ENCODE measurements around the gene LY6G5B. TPM values are rescaled to one million over a fixed set of nuclear protein-coding genes. Genes with fewer than 3 reads are reported as not detected.

Gene LY6G5B
- total RNA-seq, 6 experiments from 2014 or later: 4.6 to 6.0 (median 5.3) TPM

DNA sequence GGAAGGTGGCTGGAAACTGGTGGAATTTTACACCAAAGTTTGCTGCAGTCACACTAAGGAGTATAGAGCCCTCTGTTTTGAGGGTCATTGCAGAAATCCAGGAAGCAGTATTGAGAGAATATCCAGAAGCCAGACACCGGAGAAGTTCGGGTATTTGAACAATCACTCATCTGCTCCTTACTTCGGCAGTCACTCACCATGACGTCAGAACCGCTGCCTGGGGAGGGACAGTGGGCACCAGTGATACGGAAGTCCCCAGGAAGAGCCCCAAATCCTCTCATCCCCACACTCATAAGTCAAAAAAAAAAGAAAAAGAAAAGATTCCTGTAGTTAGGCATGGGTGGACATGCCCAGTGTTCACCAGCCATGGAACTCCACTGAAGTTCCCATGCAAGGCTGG is 7.1 kb downstream of the LY6G5B start:
- Mint-ChIP-seq H3K4me3 (no peak overlapping the region), H3K4me1 (ENCODE audit: low read depth) (peaks cover 17% of the 10 kb centered on the region), H3K9me3 (no peaks in the 10 kb centered on the region), H3K27ac (no peak overlapping the region), H3K27me3 (ENCODE audit: insufficient read depth) (peaks cover 5% of the 10 kb centered on the region), H3K36me3 (ENCODE audit: low read depth) (peaks cover 16% of the 10 kb centered on the region)
- DNase-seq: no peak
- TF ChIP-seq, protein P1, sequence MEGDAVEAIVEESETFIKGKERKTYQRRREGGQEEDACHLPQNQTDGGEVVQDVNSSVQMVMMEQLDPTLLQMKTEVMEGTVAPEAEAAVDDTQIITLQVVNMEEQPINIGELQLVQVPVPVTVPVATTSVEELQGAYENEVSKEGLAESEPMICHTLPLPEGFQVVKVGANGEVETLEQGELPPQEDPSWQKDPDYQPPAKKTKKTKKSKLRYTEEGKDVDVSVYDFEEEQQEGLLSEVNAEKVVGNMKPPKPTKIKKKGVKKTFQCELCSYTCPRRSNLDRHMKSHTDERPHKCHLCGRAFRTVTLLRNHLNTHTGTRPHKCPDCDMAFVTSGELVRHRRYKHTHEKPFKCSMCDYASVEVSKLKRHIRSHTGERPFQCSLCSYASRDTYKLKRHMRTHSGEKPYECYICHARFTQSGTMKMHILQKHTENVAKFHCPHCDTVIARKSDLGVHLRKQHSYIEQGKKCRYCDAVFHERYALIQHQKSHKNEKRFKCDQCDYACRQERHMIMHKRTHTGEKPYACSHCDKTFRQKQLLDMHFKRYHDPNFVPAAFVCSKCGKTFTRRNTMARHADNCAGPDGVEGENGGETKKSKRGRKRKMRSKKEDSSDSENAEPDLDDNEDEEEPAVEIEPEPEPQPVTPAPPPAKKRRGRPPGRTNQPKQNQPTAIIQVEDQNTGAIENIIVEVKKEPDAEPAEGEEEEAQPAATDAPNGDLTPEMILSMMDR (IDR thresholded peaks at IDR 0.05): no peak

DNA sequence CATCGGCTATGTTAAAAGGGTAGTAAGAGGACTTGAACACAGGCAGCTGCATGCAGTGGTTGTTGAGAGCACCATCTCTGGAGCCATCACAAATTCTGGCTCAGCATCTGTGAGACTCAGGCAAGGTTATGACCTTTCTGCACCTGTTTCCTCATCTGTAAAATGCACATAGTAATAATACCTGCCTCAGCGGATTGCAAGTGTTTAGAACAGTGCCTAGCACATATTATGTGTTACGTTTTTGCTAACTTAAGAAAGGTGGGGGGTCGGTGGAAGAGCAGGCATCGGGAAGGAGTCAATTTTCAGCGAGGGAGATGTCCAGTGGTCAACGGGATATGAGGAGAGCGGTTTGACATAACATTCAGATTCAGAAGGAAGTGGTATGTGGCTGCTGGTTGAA is 8.2 kb downstream of the LY6G5B start:
- Mint-ChIP-seq H3K4me3 (no peak overlapping the region), H3K27ac (no peak overlapping the region), H3K4me1 (ENCODE audit: low read depth) (peaks cover 17% of the 10 kb centered on the region)

DNA sequence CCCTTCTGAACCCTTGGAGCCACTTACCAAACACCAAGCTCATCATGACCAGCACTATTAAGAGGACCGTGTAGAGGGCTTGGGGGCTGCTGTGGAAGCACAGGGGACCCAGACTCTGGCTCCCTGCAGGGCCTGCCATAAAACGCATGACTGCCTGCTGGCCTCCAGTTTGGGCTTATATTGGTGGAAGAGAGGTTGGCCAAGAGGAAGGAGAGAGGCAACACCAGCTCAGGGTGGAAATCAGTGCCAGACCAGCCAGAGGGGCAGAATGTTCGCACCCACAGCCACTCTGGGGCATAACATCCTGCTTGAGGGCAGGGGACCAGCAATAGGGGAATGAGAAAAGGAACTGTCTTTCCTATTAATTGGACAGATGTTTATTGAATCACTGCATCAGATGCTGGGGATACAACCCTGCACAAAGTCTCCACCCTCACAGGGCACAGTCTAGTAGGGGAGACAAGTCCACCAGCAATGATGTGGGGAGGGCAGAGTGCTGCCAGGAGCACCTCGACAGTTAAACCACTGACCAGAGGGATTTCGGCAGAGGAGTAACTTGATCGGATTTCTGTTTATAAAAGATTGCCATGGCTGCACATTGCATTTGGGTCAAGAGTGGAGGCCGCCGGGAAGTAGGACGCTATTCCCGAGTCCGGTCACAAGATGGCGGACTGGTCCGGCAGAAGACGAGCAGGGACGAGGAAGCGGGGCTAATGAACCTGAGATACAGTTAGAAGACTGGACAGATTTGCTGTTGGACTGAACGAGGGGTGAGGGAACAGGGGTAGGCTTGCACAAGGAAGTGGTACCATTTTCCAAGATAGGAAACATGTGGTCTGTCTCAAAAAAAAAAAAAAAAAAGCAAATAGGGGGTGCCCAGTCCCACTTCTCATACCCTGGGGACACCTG is 10.7 kb downstream of the LY6G5B start, which contains the start of gene LY6G5C:
TSS of gene LY6G5C (minus strand) at position 842 of the 909 bp plus-strand sequence. CDS start at position 148, 694 bp downstream.
- peaks cover 17% of the 10 kb centered on the region for H3K4me1 Mint-ChIP-seq (ENCODE audit: low read depth)
- peak; percentile 91 for DNase-seq
- H3K4me3 Mint-ChIP-seq: peak within 1 kb of the TSS; percentile 87
- H3K36me3 Mint-ChIP-seq (ENCODE audit: low read depth): no peaks in the 10 kb centered on the region
- H3K9me3 Mint-ChIP-seq: no peaks in the 10 kb centered on the region
- peaks cover 1% of the 10 kb centered on the region; the same call in 1 of the 2 replicates for H3K27me3 Mint-ChIP-seq (ENCODE audit: insufficient read depth)
- TF ChIP-seq, protein P1 (IDR thresholded peaks at IDR 0.05): peak; percentile 75
- peak within 1 kb of the TSS; percentile 96 for H3K27ac Mint-ChIP-seq

More for the DNA sequence above, 8.2 kb downstream of the LY6G5B start:
- Mint-ChIP-seq H3K36me3 (ENCODE audit: low read depth) (peaks cover 5% of the 10 kb centered on the region), H3K27me3 (ENCODE audit: insufficient read depth) (peaks cover 3% of the 10 kb centered on the region), H3K9me3 (no peaks in the 10 kb centered on the region)
- no peak for DNase-seq
- TF ChIP-seq, protein P1 (IDR thresholded peaks at IDR 0.05): no peak

DNA sequence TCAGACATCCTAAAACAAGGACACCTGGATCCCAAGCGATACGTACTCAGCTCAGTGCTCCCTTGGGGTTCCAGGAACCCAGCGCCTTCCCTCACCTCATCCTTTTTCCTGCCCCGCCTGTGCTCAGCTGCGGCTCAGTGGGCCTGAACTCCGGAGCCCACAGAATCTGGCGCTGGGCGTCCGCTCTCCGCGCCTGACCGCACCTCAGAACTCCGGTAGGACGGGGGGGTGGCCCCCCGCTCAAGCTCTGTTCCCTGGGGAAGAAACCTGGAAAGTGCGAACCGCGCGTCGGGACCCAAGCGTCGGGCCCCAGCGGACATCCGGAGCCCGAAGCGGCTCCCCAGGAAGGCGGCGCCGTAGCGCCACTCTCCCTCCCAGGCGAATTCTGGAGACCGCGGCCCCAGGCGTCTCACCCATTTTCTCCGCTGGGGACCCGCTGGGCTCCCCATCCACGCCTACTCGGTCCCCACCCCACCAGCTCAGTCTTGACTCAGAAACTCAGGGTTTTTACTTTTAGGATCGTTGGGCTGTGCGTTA is 11.4 kb downstream of the LY6G5B start:
- Mint-ChIP-seq H3K27me3 (ENCODE audit: insufficient read depth) (peaks cover 1% of the 10 kb centered on the region; the same call in 1 of the 2 replicates), H3K36me3 (ENCODE audit: low read depth) (0 out of 2 replicates have a peak, but pooled peaks cover 6% of the 10 kb centered on the region), H3K4me1 (ENCODE audit: low read depth) (peaks cover 17% of the 10 kb centered on the region), H3K4me3 (peak overlapping the region; percentile 87), H3K9me3 (no peaks in the 10 kb centered on the region), H3K27ac (peak overlapping the region; percentile 96)
- DNase-seq: no peak
- TF ChIP-seq, protein P1 (IDR thresholded peaks at IDR 0.05): no peak; the same call in none of the 2 replicates

DNA sequence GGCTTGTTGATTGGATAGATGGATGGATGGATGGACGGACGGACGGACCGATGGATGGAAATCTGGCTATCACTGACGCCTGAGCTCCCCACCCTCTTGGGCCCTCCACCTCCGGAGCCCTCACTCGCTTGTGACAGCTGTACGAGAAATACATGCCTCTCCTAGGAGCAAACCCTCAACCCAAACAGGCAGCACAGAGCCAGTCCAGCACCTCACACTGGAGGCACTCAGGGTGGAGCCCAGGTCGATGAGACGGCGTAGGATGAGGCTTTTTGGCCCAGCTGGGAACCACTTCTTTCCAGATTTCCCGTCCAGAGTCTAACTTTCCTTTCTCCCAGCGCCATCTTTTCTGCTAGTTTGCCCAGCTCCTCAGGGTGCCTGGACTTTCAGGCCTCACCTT is 13.8 kb downstream of the LY6G5B start:
- no peak overlapping the region for H3K4me3 Mint-ChIP-seq
- H3K27ac Mint-ChIP-seq: no peak overlapping the region
- H3K4me1 Mint-ChIP-seq (ENCODE audit: low read depth): peaks cover 17% of the 10 kb centered on the region
- peaks cover 1% of the 10 kb centered on the region; the same call in 1 of the 2 replicates for H3K27me3 Mint-ChIP-seq (ENCODE audit: insufficient read depth)
- no peaks in the 10 kb centered on the region for H3K9me3 Mint-ChIP-seq
- no peak for DNase-seq
- H3K36me3 Mint-ChIP-seq (ENCODE audit: low read depth): 0 out of 2 replicates have a peak, but pooled peaks cover 9% of the 10 kb centered on the region
- TF ChIP-seq, protein P1 (IDR thresholded peaks at IDR 0.05): no peak

All from HFFc6 (cell line).